Omental fat pad (tissue), 4 donors: ENCODE results near the gene MOB3B. TPM values are rescaled to one million over a fixed set of nuclear protein-coding genes. Genes with fewer than 3 reads are reported as not detected.

ENCODE experiments used
- ATAC-seq: fragments of 150-250 bp; one replicate; pipeline ENCODE4 v1.9.1; 2016; ENCODE audit warnings: mild to moderate bottlenecking, moderate library complexity; ENCODE audit not compliant: low FRiP score
- DNase-seq: peaks from one replicate; pipeline ENCODE4 v3.0.0-alpha.2; 2019; ENCODE audit warnings: low spot score
- CTCF ChIP-seq, 3 donors: fragments of 450-650 bp; IDR thresholded peaks; one replicate each; pipeline ENCODE4 v1.5.1; 2016 to 2017; ENCODE audit warnings: antibody characterized with exemption in 3 of 3, mild to moderate bottlenecking in 3 of 3, moderate library complexity in 2 of 3
- total RNA-seq, 4 donors: library from RNA; depleted of rRNA; stranded (reverse); fragments of >200 nt; gene quantifications; one replicate each; pipeline ENCODE4 v1.1.0, GENCODE V29; 2016

The MOB3B gene
- total RNA-seq, 4 donors from 2014 or later: 7.9 to 11.5 (median 9.4) TPM

- DNase-seq: no peak
- TF ChIP-seq CTCF (IDR thresholded peaks at IDR 0.05): no peak
- ATAC-seq: no peak
Observed at GRCh38 chr9:27386571-27387091, 143.0 kb downstream of the MOB3B start.

- DNase-seq (no peak), ATAC-seq (no peak)
- TF ChIP-seq CTCF (IDR thresholded peaks at IDR 0.05): no peak
Observed at GRCh38 chr9:27385606-27386322, 143.8 kb downstream of the MOB3B start.

GRCh38 chr9:27384262-27385014 is 145.2 kb downstream of the MOB3B start:
- ATAC-seq: no peak
- TF ChIP-seq CTCF (IDR thresholded peaks at IDR 0.05): no peak
- DNase-seq: no peak

GRCh38 chr9:27383524-27383923 is 146.1 kb downstream of the MOB3B start:
- no peak for DNase-seq
- TF ChIP-seq CTCF (IDR thresholded peaks at IDR 0.05): no peak
- no peak for ATAC-seq

- no peak for DNase-seq
- no peak for ATAC-seq
- no peak for TF ChIP-seq CTCF (IDR thresholded peaks at IDR 0.05)
Observed at GRCh38 chr9:27382975-27383374, 146.6 kb downstream of the MOB3B start.

- DNase-seq: no peak
- ATAC-seq: no peak
Observed at GRCh38 chr9:27382308-27382707, 147.3 kb downstream of the MOB3B start.

More at GRCh38 chr9:27382308-27382707, 147.3 kb downstream of the MOB3B start:
- no peak for TF ChIP-seq CTCF (IDR thresholded peaks at IDR 0.05)
